Smooth muscle cell (in vitro differentiated cells): Measurements from ENCODE around the gene ZNF423. TPM values are rescaled to one million over a fixed set of nuclear protein-coding genes. Genes with fewer than 3 reads are reported as not detected.

Source experiments
- DNase-seq: peaks from one replicate; lab custom pipeline; 2025; ENCODE audit not compliant: unreplicated experiment; lab: John Stamatoyannopoulos, UW
- H2AFZ ChIP-seq: fragments of 200-600 bp; sonication (generic); 2 replicates; pipeline ENCODE4 v1.6.0; 2016; ENCODE audit warnings: antibody characterized with exemption, low read depth, mild to moderate bottlenecking
- H3F3A ChIP-seq: fragments of 200-600 bp; sonication (generic); 2 replicates; pipeline ENCODE4 v1.6.0; 2017; ENCODE audit warnings: antibody characterized with exemption, low read depth
- H3K27ac ChIP-seq: fragments of 200-600 bp; sonication (generic); 2 replicates; pipeline ENCODE4 v1.5.1; 2016; ENCODE audit warnings: low read depth, mild to moderate bottlenecking
- H3K27me3 ChIP-seq: fragments of 200-600 bp; sonication (generic); 2 replicates; pipeline ENCODE4 v1.6.1; 2016; ENCODE audit warnings: low read depth, mild to moderate bottlenecking
- H3K36me3 ChIP-seq: fragments of 200-600 bp; sonication (generic); 2 replicates; pipeline ENCODE4 v1.5.1; 2016; ENCODE audit warnings: low read depth
- H3K4me1 ChIP-seq: fragments of 200-600 bp; sonication (generic); 2 replicates; pipeline ENCODE4 v1.5.1; 2016; ENCODE audit warnings: low read depth
- H3K4me2 ChIP-seq: fragments of 200-600 bp; sonication (generic); 2 replicates; pipeline ENCODE4 v1.6.0; 2016; ENCODE audit warnings: mild to moderate bottlenecking
- H3K4me3 ChIP-seq: fragments of 200-600 bp; sonication (generic); 2 replicates; pipeline ENCODE4 v1.5.1; 2016; ENCODE audit warnings: mild to moderate bottlenecking
- H3K79me2 ChIP-seq: fragments of 200-600 bp; sonication (generic); 2 replicates; pipeline ENCODE4 v1.6.0; 2016; ENCODE audit warnings: low read depth, mild to moderate bottlenecking
- H3K9ac ChIP-seq: fragments of 200-600 bp; sonication (generic); 2 replicates; pipeline ENCODE4 v1.6.0; 2016; ENCODE audit warnings: low read depth
- H3K9me3 ChIP-seq: fragments of 200-600 bp; sonication (generic); replicated peaks from 2 replicates; pipeline ENCODE4 v1.5.1; 2016; ENCODE audit warnings: low read depth
- H4K20me1 ChIP-seq: fragments of 200-600 bp; sonication (generic); 2 replicates; pipeline ENCODE4 v1.6.0; 2016; ENCODE audit warnings: low read depth
- WGBS: methylation state at CpG from one replicate; pipeline ENCODE4 v1.1.7; 2016; ENCODE audit warnings: low lambda C conversion rate; 5-methylcytosine and 5-hydroxymethylcytosine counted together
- polyA plus RNA-seq: library from polyadenylated mRNA; unstranded; fragments of >200 nt; fragmentation: Nextera tagmentation; extraction: Ambion mirVana; gene quantifications from 2 replicates; pipeline ENCODE4 v1.2.1, GENCODE V29; 2016
- total RNA-seq: library from RNA; depleted of rRNA; stranded (reverse); fragments of >200 nt; gene quantifications from 2 replicates; pipeline ENCODE4 v1.2.3, GENCODE V29; 2014
- TF ChIP-seq, protein P1 (sequence below): fragments of 200-600 bp; sonication (generic); IDR thresholded peaks from 2 replicates; pipeline ENCODE4 v1.5.1; 2017; ENCODE audit warnings: borderline replicate concordance, mild to moderate bottlenecking, antibody characterized with exemption; ENCODE audit not compliant: insufficient read depth, poor library complexity, severe bottlenecking

The ZNF423 gene
- total and polyA plus RNA-seq, 2 experiments from 2014 or later: 6.9 to 7.0 TPM

GRCh38 chr16:49467540-49468372 is 388.2 kb downstream of the ZNF423 start:
- 90% methylated on average over 12 of the region's 12 CpGs for WGBS
- no peak overlapping the region for H2AFZ ChIP-seq
- H3K4me2 ChIP-seq: no peak overlapping the region
- H3F3A ChIP-seq: no peaks in the 10 kb centered on the region
- TF ChIP-seq, protein P1, sequence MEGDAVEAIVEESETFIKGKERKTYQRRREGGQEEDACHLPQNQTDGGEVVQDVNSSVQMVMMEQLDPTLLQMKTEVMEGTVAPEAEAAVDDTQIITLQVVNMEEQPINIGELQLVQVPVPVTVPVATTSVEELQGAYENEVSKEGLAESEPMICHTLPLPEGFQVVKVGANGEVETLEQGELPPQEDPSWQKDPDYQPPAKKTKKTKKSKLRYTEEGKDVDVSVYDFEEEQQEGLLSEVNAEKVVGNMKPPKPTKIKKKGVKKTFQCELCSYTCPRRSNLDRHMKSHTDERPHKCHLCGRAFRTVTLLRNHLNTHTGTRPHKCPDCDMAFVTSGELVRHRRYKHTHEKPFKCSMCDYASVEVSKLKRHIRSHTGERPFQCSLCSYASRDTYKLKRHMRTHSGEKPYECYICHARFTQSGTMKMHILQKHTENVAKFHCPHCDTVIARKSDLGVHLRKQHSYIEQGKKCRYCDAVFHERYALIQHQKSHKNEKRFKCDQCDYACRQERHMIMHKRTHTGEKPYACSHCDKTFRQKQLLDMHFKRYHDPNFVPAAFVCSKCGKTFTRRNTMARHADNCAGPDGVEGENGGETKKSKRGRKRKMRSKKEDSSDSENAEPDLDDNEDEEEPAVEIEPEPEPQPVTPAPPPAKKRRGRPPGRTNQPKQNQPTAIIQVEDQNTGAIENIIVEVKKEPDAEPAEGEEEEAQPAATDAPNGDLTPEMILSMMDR: no peak
- no peak for DNase-seq
- H3K9me3 ChIP-seq: no peaks in the 10 kb centered on the region
- H3K9ac ChIP-seq: no peak overlapping the region
- no peaks in the 10 kb centered on the region for H4K20me1 ChIP-seq
- no peak overlapping the region for H3K4me3 ChIP-seq
- peaks cover 4% of the 10 kb centered on the region for H3K4me1 ChIP-seq
- H3K27ac ChIP-seq: no peak overlapping the region
- no peaks in the 10 kb centered on the region for H3K79me2 ChIP-seq
- peaks cover 41% of the 10 kb centered on the region for H3K27me3 ChIP-seq
- no peaks in the 10 kb centered on the region for H3K36me3 ChIP-seq

- peaks cover 46% of the 10 kb centered on the region for H3K27me3 ChIP-seq
- H2AFZ ChIP-seq: no peak overlapping the region
- H3K79me2 ChIP-seq: no peaks in the 10 kb centered on the region
- no peak overlapping the region for H3K4me2 ChIP-seq
- H3K4me3 ChIP-seq: no peak overlapping the region
- no peak overlapping the region for H3K9ac ChIP-seq
- no peak for DNase-seq
- H3K36me3 ChIP-seq: no peaks in the 10 kb centered on the region
- peaks cover 4% of the 10 kb centered on the region for H3K4me1 ChIP-seq
- H3K27ac ChIP-seq: no peak overlapping the region
- no peaks in the 10 kb centered on the region for H3F3A ChIP-seq
- WGBS: 89% methylated on average over 1 of the region's 1 CpG
- no peaks in the 10 kb centered on the region for H4K20me1 ChIP-seq
- TF ChIP-seq, protein P1: no peak
- no peaks in the 10 kb centered on the region for H3K9me3 ChIP-seq
Observed at GRCh38 chr16:49466881-49467280, 389.0 kb downstream of the ZNF423 start.

GRCh38 chr16:49466529-49466831 is 389.4 kb downstream of the ZNF423 start:
- no peak for DNase-seq
- Histone ChIP-seq H3K9ac (no peak overlapping the region), H3K4me2 (no peak overlapping the region), H2AFZ (no peak overlapping the region), H3K4me1 (peaks cover 4% of the 10 kb centered on the region), H3K79me2 (no peaks in the 10 kb centered on the region), H3K27ac (no peak overlapping the region), H3F3A (no peaks in the 10 kb centered on the region), H3K36me3 (no peaks in the 10 kb centered on the region), H4K20me1 (no peaks in the 10 kb centered on the region), H3K4me3 (no peak overlapping the region), H3K27me3 (peaks cover 46% of the 10 kb centered on the region), H3K9me3 (no peaks in the 10 kb centered on the region)
- WGBS: 89% methylated on average over 4 of the region's 4 CpGs
- TF ChIP-seq, protein P1: no peak
